Fibroblast of lung (primary cell): ENCODE results near the gene GOLGA6L9. TPM values are rescaled to one million over a fixed set of nuclear protein-coding genes. Genes with fewer than 3 reads are reported as not detected.
A peak's percentile ranks its signal among the peaks of the same experiment; 100 is the strongest.
"Not testable (repeated sequence)": the region's sequence is repeated elsewhere in the genome, so short reads cannot be mapped to it uniquely, and the experiment has no call there.

Source experiments
- DNase-seq, 2 donors: peaks; one replicate each; pipeline versions ENCODE4 v3.0.0 to v3.0.0-alpha.2; 2010; ENCODE audit warnings: low read depth in 2 of 2
- H2AFZ ChIP-seq: 2 replicates; pipeline ENCODE4 v1.5.1; 2012; ENCODE audit warnings: low read length, control low read depth, inconsistent platforms
- H3K27ac ChIP-seq: 2 replicates; pipeline ENCODE4 v1.5.1; 2011; ENCODE audit warnings: low read length, control low read depth; ENCODE audit not compliant: insufficient read depth
- H3K27me3 ChIP-seq: 2 replicates; pipeline ENCODE4 v1.5.1; 2011; ENCODE audit warnings: mild to moderate bottlenecking, low read length; ENCODE audit not compliant: control insufficient read depth, insufficient read depth
- H3K36me3 ChIP-seq: 2 replicates; pipeline ENCODE4 v1.5.1; 2011; ENCODE audit warnings: low read length; ENCODE audit not compliant: control insufficient read depth, insufficient read depth
- H3K4me1 ChIP-seq: 2 replicates; pipeline ENCODE4 v1.5.1; 2011; ENCODE audit warnings: low read length; ENCODE audit not compliant: control insufficient read depth, insufficient read depth; ENCODE audit errors: extremely low read depth
- H3K4me2 ChIP-seq: 2 replicates; pipeline ENCODE4 v1.5.1; 2011; ENCODE audit warnings: low read length, control low read depth; ENCODE audit not compliant: insufficient read depth; ENCODE audit errors: extremely low read depth
- H3K4me3 ChIP-seq, 4 experiments: fragments of 200-600 bp in 1 of 4; sonication (generic) in 1 of 4; replicated peaks in 1 of 4; 2 replicates each; pipeline ENCODE4 v1.5.1; 2011 to 2016; ENCODE audit warnings: low read length in 4 of 4, low read depth in 3 of 4, mild to moderate bottlenecking in 3 of 4, control low read depth in 2 of 4, inconsistent platforms in 1 of 4, mixed read lengths in 1 of 4; ENCODE audit not compliant: insufficient read depth in 1 of 4; ENCODE audit errors: control extremely low read depth in 1 of 4
- H3K79me2 ChIP-seq: 2 replicates; pipeline ENCODE4 v1.5.1; 2012; ENCODE audit warnings: mild to moderate bottlenecking, low read length, inconsistent platforms; ENCODE audit not compliant: control insufficient read depth, insufficient read depth
- H3K9ac ChIP-seq: 2 replicates; pipeline ENCODE4 v1.5.1; 2011; ENCODE audit warnings: mild to moderate bottlenecking, low read length, control low read depth; ENCODE audit not compliant: insufficient read depth
- H3K9me3 ChIP-seq: 2 replicates; pipeline ENCODE4 v1.5.1; 2012; ENCODE audit warnings: low read depth, low read length; ENCODE audit not compliant: control insufficient read depth, insufficient read depth
- H4K20me1 ChIP-seq: 2 replicates; pipeline ENCODE4 v1.5.1; 2011; ENCODE audit warnings: low read length; ENCODE audit not compliant: control insufficient read depth, insufficient read depth; ENCODE audit errors: extremely low read depth
- CTCF ChIP-seq, 2 donors: IDR thresholded peaks in 1 of 2; conservative IDR thresholded peaks in 1 of 2; 1 replicate in 1 of 2; 2 replicates in 1 of 2; pipeline ENCODE4 v1.5.1; 2011 to 2012; ENCODE audit warnings: low read length in 2 of 2, control low read depth in 1 of 2, inconsistent platforms in 1 of 2, low read depth in 1 of 2, mild to moderate bottlenecking in 1 of 2
- EZH2 ChIP-seq: IDR thresholded peaks from 2 replicates; pipeline ENCODE4 v1.5.1; 2012; ENCODE audit warnings: low read length, control low read depth, mild to moderate bottlenecking; ENCODE audit errors: missing control alignments
- polyA plus RNA-seq, 2 donors: library from polyadenylated mRNA; depleted of rRNA in 1 of 2; stranded (reverse) in 1 of 2; unstranded in 1 of 2; fragments of >200 nt; gene quantifications; 2 replicates each; pipeline ENCODE4 v1.2.1, GENCODE V29; 2011 to 2012; ENCODE audit warnings: missing spikeins in 1 of 2
- total RNA-seq: library from RNA; depleted of rRNA; stranded (reverse); fragments of >200 nt; gene quantifications from 2 replicates; pipeline ENCODE4 v1.2.1, GENCODE V29; 2014

Gene GOLGA6L9
- total and polyA plus RNA-seq, 2 donors (not counting 1 experiment from before 2014, with no cell fraction given), result 0.89 to 1.5 TPM

GRCh38 chr15:82393671-82394070, 35.9 kb upstream of the GOLGA6L9 start:
- Histone ChIP-seq H3K4me2 (no peak overlapping the region), H3K4me1 (no peaks in the 10 kb centered on the region), H4K20me1 (no peaks in the 10 kb centered on the region), H2AFZ (no peak overlapping the region), H3K27me3 (no peaks in the 10 kb centered on the region), H3K9ac (no peak overlapping the region), H3K9me3 (no peaks in the 10 kb centered on the region), H3K4me3 (no peak overlapping the region), H3K79me2 (no peaks in the 10 kb centered on the region), H3K36me3 (no peaks in the 10 kb centered on the region), H3K27ac (no peak overlapping the region)
- DNase-seq, result peak in 1 of 2 donors; percentile 92
- TF ChIP-seq EZH2 (no peak), CTCF (conservative IDR thresholded peaks at IDR 0.05 in 1 of 2, IDR thresholded peaks at IDR 0.05 in 1 of 2; ENCODE audit: low read depth in 1 of 2, low read length in 2 of 2) (no peak)

GRCh38 chr15:82395788-82396187, 33.8 kb upstream of the GOLGA6L9 start:
- not testable (repeated sequence) for DNase-seq, H3K9me3 ChIP-seq, H3K36me3 ChIP-seq, H2AFZ ChIP-seq, H3K27ac ChIP-seq, H3K27me3 ChIP-seq, H3K4me1 ChIP-seq, H3K9ac ChIP-seq, H3K4me3 ChIP-seq, H3K79me2 ChIP-seq, H3K4me2 ChIP-seq, H4K20me1 ChIP-seq

DNA sequence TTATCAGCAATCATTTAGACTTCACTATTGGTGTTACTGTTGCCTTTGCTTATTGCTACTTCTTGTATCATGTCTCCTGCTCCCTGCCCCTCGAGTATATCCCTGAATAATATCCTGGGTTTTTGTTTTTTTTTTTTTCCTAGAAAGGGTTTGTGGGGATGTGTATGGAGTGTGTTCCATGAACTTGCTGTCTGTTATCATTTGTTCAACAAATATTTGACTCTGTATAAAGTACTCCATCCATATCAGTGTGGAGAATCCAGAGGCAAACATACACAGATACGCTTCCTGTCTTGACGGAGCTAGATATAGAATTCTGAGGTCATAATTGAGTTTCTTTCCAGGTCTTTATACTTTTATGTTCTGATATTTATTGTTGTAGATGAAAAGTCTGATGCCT, 31.8 kb upstream of the GOLGA6L9 start:
- Histone ChIP-seq H3K79me2 (no peaks in the 10 kb centered on the region), H3K4me2 (no peak overlapping the region), H3K36me3 (no peaks in the 10 kb centered on the region), H3K27me3 (no peaks in the 10 kb centered on the region), H3K9ac (no peak overlapping the region), H4K20me1 (no peaks in the 10 kb centered on the region), H3K27ac (no peak overlapping the region), H2AFZ (no peak overlapping the region), H3K9me3 (no peaks in the 10 kb centered on the region), H3K4me3 (no peak overlapping the region), H3K4me1 (no peaks in the 10 kb centered on the region)
- no peak for DNase-seq
- no peak for TF ChIP-seq EZH2
- no peak for TF ChIP-seq CTCF (conservative IDR thresholded peaks at IDR 0.05 in 1 of 2, IDR thresholded peaks at IDR 0.05 in 1 of 2; ENCODE audit: low read depth in 1 of 2, low read length in 2 of 2)

DNA sequence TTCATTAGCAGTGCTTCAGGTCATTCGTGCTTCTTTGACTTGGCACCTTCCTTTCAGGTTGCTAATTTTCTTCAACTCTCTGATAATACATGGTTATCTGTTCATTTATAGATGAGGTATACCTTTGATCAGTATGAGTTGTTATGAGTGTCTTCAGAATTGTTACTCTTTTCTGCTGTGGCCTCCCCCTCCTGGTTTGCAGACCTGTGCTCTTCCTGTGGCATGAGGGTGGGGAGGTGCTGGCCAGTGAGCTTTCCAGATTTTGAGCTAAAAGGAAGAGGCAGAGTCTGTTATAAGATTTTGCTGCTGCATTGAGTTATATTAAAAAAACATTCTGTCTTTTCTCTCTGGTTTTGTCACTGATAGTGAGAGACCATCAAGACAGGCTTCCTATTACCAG, 30.8 kb upstream of the GOLGA6L9 start:
- DNase-seq, result no peak
- no peaks in the 10 kb centered on the region for H3K36me3 ChIP-seq
- no peak overlapping the region for H3K9ac ChIP-seq
- no peak overlapping the region for H2AFZ ChIP-seq
- no peak for TF ChIP-seq CTCF (conservative IDR thresholded peaks at IDR 0.05 in 1 of 2, IDR thresholded peaks at IDR 0.05 in 1 of 2; ENCODE audit: low read depth in 1 of 2, low read length in 2 of 2)
- TF ChIP-seq EZH2, result no peak
- no peaks in the 10 kb centered on the region for H3K27me3 ChIP-seq
- H3K27ac ChIP-seq, result no peak overlapping the region
- no peaks in the 10 kb centered on the region for H3K9me3 ChIP-seq
- H3K4me2 ChIP-seq, result no peak overlapping the region
- no peak overlapping the region for H3K4me3 ChIP-seq
- H3K4me1 ChIP-seq, result no peaks in the 10 kb centered on the region
- H3K79me2 ChIP-seq, result no peaks in the 10 kb centered on the region
- no peaks in the 10 kb centered on the region for H4K20me1 ChIP-seq

DNA sequence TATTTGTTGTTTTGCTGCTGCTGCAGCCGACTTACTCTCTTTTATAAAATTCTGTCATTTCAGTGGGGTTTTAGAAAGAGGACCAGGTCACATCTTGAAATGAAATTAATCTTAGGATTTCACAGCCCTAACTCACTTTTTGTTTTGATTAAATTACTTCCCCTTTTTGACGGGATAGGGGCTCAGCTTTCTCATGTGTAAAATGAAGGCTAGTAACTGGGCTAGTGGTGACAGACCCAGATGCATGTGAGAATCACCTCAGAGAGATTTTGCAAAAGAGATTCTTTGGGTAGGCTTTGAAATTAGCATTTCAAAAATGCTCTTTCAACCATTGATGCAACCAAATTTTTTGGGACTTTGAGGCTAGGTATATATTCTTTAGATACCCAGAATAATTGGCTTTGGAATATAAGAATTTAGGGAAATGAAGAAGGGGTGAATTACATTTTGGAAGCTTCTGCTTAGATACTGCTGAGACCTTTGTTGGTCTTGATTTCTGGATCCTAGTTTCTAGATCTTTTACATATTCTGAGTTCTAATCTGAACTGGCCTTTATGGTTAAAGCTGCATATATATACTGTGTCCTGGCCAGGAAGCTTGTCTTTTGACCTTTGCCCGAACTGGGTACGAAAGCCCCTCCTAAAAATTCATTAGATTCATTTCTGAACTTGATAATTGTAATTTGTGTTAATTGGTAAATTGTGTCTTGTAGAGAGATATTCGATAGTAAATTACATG, 30.1 kb upstream of the GOLGA6L9 start:
- H4K20me1 ChIP-seq, H3K4me3 ChIP-seq, H3K79me2 ChIP-seq, H3K27ac ChIP-seq, H3K4me2 ChIP-seq, H3K9ac ChIP-seq, DNase-seq, H3K27me3 ChIP-seq, H3K36me3 ChIP-seq, H3K4me1 ChIP-seq, H3K9me3 ChIP-seq, H2AFZ ChIP-seq: not testable (repeated sequence)
